PC-9 (cell line): ENCODE measurements around the gene MOBP. TPM values are rescaled to one million over a fixed set of nuclear protein-coding genes. Genes with fewer than 3 reads are reported as not detected.

Experiments used
- BruUV-seq: library from RNA; stranded (reverse); fragments of 400-500 nt; replicated peaks from 2 replicates; lab custom pipeline; 2021; lab: Mats Ljungman, UMichigan
- CTCF ChIA-PET: fragments of 300-600 bp; sonication (Branson Sonifier 250); formaldehyde crosslinking; loops from one replicate; lab custom pipeline; 2022; ENCODE audit warnings: antibody characterized with exemption; lab: Charles Lee
- POLR2A ChIA-PET: fragments of 300-600 bp; sonication (Branson Sonifier 250); formaldehyde crosslinking; loops from one replicate; lab custom pipeline; 2022; ENCODE audit warnings: antibody characterized with exemption; ENCODE audit not compliant: unreplicated experiment; lab: Charles Lee
- DNase-seq, 2 experiments: peaks; one replicate each; pipeline versions ENCODE4 v3.0.0 to v3.0.0-alpha.2; 2015 to 2022; ENCODE audit warnings: mixed read lengths in 1 of 2
- H2AFZ ChIP-seq: fragments of 200-600 bp; sonication (generic); 2 replicates; pipeline ENCODE4 v1.8.1; 2017; ENCODE audit warnings: antibody characterized with exemption
- H3F3A ChIP-seq: fragments of 200-600 bp; sonication (generic); 2 replicates; pipeline ENCODE4 v1.8.1; 2017; ENCODE audit warnings: antibody characterized with exemption, mild to moderate bottlenecking, low read depth; ENCODE audit not compliant: insufficient read depth
- H3K27ac ChIP-seq: fragments of 200-600 bp; sonication (generic); 2 replicates; pipeline ENCODE4 v1.6.1; 2016; ENCODE audit warnings: mixed run types
- H3K27me3 ChIP-seq: fragments of 200-600 bp; sonication (generic); 2 replicates; pipeline ENCODE4 v1.6.1; 2016; ENCODE audit warnings: low read depth, mixed run types; ENCODE audit not compliant: insufficient read depth
- H3K36me3 ChIP-seq: fragments of 200-600 bp; sonication (generic); 2 replicates; pipeline ENCODE4 v1.6.1; 2016; ENCODE audit warnings: low read depth, mixed run types
- H3K4me1 ChIP-seq: fragments of 200-600 bp; sonication (generic); replicated peaks from 2 replicates; pipeline ENCODE4 v1.6.1; 2016; ENCODE audit warnings: mixed run types; ENCODE audit not compliant: insufficient read depth
- H3K4me2 ChIP-seq: fragments of 200-600 bp; sonication (generic); 2 replicates; pipeline ENCODE4 v1.6.1; 2017; ENCODE audit warnings: mixed run types
- H3K4me3 ChIP-seq: fragments of 200-600 bp; sonication (generic); 2 replicates; pipeline ENCODE4 v1.6.1; 2016; ENCODE audit warnings: mixed run types
- H3K79me2 ChIP-seq: fragments of 200-600 bp; sonication (generic); 2 replicates; pipeline ENCODE4 v1.6.1; 2017; ENCODE audit warnings: low read depth, mixed run types
- H3K9me2 ChIP-seq: fragments of 200-600 bp; sonication (generic); 2 replicates; pipeline ENCODE4 v1.8.1; 2017; ENCODE audit warnings: mild to moderate bottlenecking; ENCODE audit not compliant: insufficient read depth
- H3K9me3 ChIP-seq: fragments of 200-600 bp; sonication (generic); 2 replicates; pipeline ENCODE4 v1.8.1; 2016; ENCODE audit warnings: low read depth; ENCODE audit not compliant: insufficient read depth
- H4K20me1 ChIP-seq: fragments of 200-600 bp; sonication (generic); 2 replicates; pipeline ENCODE4 v1.8.1; 2017; ENCODE audit not compliant: insufficient read depth
- EZH2 ChIP-seq: fragments of 200-600 bp; sonication (generic); IDR thresholded peaks from 2 replicates; pipeline ENCODE4 v1.8.0; 2017; ENCODE audit warnings: antibody characterized with exemption, low read depth
- intact Hi-C: fragments of 100-400 bp; cut with micrococcal nuclease; formaldehyde crosslinking; loops from one replicate; pipeline ENCODE4 v1.10.0; 2022; ENCODE audit not compliant: unreplicated experiment
- total RNA-seq: library from RNA; stranded (reverse); gene quantifications from 2 replicates; pipeline ENCODE4 v1.2.3, GENCODE V29; 2021
- TF ChIP-seq, protein P1 (sequence below): fragments of 200-600 bp; sonication (generic); conservative IDR thresholded peaks from 2 replicates; pipeline ENCODE4 v1.6.1; 2017; ENCODE audit warnings: mixed run types, antibody characterized with exemption, mild to moderate bottlenecking, moderate library complexity

Gene MOBP
- total RNA-seq, 1 experiment from 2014 or later = not detected

DNA sequence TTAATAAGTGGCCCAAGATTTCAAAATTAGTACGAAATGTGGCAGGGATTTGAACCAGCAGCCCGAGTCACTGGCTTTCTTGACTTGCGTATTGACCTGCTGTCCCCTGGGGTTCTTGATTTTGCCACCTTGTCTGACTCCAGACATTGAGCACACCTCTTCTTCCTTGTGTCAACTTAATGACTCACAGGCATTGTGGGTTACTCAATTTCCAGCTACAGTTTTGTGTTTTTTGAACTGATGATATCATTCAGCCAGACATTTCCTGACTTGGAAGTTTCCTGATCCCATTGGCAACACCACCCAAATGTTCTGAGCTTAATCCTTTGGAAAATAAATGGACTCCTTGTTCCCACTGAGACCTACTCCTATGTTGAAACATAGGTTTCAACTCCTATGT is 64.2 kb downstream of the MOBP start:
- Histone ChIP-seq H4K20me1 (no peaks in the 10 kb centered on the region), H2AFZ (no peak overlapping the region), H3F3A (no peaks in the 10 kb centered on the region), H3K27ac (no peak overlapping the region), H3K4me3 (no peak overlapping the region), H3K4me1 (no peaks in the 10 kb centered on the region), H3K27me3 (no peaks in the 10 kb centered on the region; the same call in 1 of the 2 replicates), H3K36me3 (no peaks in the 10 kb centered on the region), H3K9me3 (no peaks in the 10 kb centered on the region), H3K79me2 (no peaks in the 10 kb centered on the region), H3K9me2 (no peaks in the 10 kb centered on the region), H3K4me2 (no peak overlapping the region)
- BruUV-seq = no TSS peak
- intact Hi-C loops = no loop called here
- TF ChIP-seq, protein P1, sequence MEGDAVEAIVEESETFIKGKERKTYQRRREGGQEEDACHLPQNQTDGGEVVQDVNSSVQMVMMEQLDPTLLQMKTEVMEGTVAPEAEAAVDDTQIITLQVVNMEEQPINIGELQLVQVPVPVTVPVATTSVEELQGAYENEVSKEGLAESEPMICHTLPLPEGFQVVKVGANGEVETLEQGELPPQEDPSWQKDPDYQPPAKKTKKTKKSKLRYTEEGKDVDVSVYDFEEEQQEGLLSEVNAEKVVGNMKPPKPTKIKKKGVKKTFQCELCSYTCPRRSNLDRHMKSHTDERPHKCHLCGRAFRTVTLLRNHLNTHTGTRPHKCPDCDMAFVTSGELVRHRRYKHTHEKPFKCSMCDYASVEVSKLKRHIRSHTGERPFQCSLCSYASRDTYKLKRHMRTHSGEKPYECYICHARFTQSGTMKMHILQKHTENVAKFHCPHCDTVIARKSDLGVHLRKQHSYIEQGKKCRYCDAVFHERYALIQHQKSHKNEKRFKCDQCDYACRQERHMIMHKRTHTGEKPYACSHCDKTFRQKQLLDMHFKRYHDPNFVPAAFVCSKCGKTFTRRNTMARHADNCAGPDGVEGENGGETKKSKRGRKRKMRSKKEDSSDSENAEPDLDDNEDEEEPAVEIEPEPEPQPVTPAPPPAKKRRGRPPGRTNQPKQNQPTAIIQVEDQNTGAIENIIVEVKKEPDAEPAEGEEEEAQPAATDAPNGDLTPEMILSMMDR = no peak
- no peak for TF ChIP-seq EZH2
- ChIA-PET CTCF (no interaction called here), POLR2A (no interaction called here)
- DNase-seq = peak in 1 of 2 experiments; percentile 39

DNA sequence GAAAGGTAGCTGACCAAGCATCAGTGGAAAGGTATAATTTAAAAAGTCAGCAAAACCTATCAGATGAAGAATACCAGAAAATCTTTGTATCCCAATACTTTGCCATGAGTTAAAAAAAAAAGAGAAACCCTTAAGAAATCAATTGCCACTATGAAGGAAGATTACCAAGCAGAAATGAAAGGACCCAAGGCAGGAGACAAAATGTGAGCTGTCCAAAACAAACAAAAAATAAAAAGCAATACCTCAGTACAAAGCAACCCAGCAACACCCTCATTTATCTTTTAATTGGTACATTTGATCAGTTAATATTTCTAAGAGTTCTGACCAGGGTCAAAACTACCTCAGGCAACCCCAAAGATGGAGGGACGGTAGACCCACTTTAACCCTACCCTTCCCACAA is 65.3 kb downstream of the MOBP start:
- H3K36me3 ChIP-seq = no peaks in the 10 kb centered on the region
- ChIA-PET CTCF (interaction anchor here (0.5 kb wide), 1 partner anchor 11 kb away, joined by 3 read pairs; no protein-coding TSS in a partner anchor), POLR2A (no interaction called here)
- BruUV-seq = no TSS peak
- TF ChIP-seq, protein P1 = no peak
- no peak for TF ChIP-seq EZH2
- no peaks in the 10 kb centered on the region for H3K9me3 ChIP-seq
- H3K27ac ChIP-seq = no peak overlapping the region
- no peak for DNase-seq
- no peak overlapping the region for H3K4me2 ChIP-seq
- intact Hi-C loops = no loop called here
- H4K20me1 ChIP-seq = no peaks in the 10 kb centered on the region
- no peak overlapping the region for H2AFZ ChIP-seq
- no peaks in the 10 kb centered on the region; the same call in 1 of the 2 replicates for H3K27me3 ChIP-seq
- no peak overlapping the region for H3K4me3 ChIP-seq
- H3K79me2 ChIP-seq = no peaks in the 10 kb centered on the region
- H3F3A ChIP-seq = no peaks in the 10 kb centered on the region
- H3K4me1 ChIP-seq = no peaks in the 10 kb centered on the region
- no peaks in the 10 kb centered on the region for H3K9me2 ChIP-seq

DNA sequence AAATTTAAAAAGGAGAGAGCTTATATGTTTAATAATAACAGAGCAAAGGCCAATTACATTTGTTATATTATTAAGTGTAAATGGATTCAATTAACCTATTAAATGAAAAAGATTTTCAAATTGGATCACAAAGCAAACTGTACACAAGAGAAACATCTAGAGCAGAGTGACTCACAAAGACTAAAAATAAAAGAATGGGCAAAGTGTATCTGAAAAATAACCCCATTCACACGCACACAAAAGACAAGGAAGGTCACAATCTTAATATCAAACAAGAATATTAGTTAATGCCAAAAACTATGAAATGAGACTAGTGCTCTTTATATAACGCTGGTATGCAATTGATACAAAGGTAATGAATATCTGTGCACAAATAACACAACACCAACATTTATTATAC is 65.7 kb downstream of the MOBP start:
- Histone ChIP-seq H3K4me2 (no peak overlapping the region), H3K4me1 (no peaks in the 10 kb centered on the region), H3F3A (no peaks in the 10 kb centered on the region), H3K27ac (no peak overlapping the region), H3K36me3 (no peaks in the 10 kb centered on the region), H3K9me2 (no peaks in the 10 kb centered on the region), H3K9me3 (no peaks in the 10 kb centered on the region), H3K27me3 (no peaks in the 10 kb centered on the region; the same call in 1 of the 2 replicates), H3K4me3 (no peak overlapping the region), H4K20me1 (no peaks in the 10 kb centered on the region), H3K79me2 (no peaks in the 10 kb centered on the region), H2AFZ (no peak overlapping the region)
- no TSS peak for BruUV-seq
- no peak for TF ChIP-seq EZH2
- TF ChIP-seq, protein P1 = no peak
- no peak for DNase-seq
- CTCF ChIA-PET = no interaction called here
- POLR2A ChIA-PET = no interaction called here
- intact Hi-C loops = no loop called here
